Astrocyte (in vitro differentiated cells and primary cell): ENCODE results near the gene SCAPER. TPM values are rescaled to one million over a fixed set of nuclear protein-coding genes. Genes with fewer than 3 reads are reported as not detected.

Experiments
- DNase-seq: peaks from one replicate; pipeline ENCODE4 v3.0.0-alpha.2; 2010; ENCODE audit warnings: low read depth
- FAIRE-seq: peaks from 2 replicates; lab custom pipeline; 2011; peaks lifted over from hg19 to GRCh38; lab: Jason Lieb, UNC
- H2AFZ ChIP-seq: 2 replicates; pipeline ENCODE4 v1.6.0; 2012; ENCODE audit warnings: low read depth, low read length, inconsistent platforms
- H3K27ac ChIP-seq: 2 replicates; pipeline ENCODE4 v1.5.1; 2011; ENCODE audit warnings: low read depth, low read length, inconsistent platforms
- H3K27me3 ChIP-seq: 2 replicates; pipeline ENCODE4 v1.6.0; 2011; ENCODE audit warnings: low read length, inconsistent platforms; ENCODE audit not compliant: insufficient read depth
- H3K36me3 ChIP-seq: 2 replicates; pipeline ENCODE4 v1.5.1; 2011; ENCODE audit warnings: low read length, inconsistent platforms; ENCODE audit not compliant: insufficient read depth
- H3K4me1 ChIP-seq: 2 replicates; pipeline ENCODE4 v1.5.1; 2011; ENCODE audit warnings: low read length, inconsistent platforms; ENCODE audit not compliant: insufficient read depth
- H3K4me2 ChIP-seq: 2 replicates; pipeline ENCODE4 v1.6.0; 2012; ENCODE audit warnings: low read length, inconsistent platforms
- H3K4me3 ChIP-seq: 2 replicates; pipeline ENCODE4 v1.5.1; 2011; ENCODE audit warnings: low read depth, mild to moderate bottlenecking, low read length, inconsistent platforms; ENCODE audit not compliant: insufficient read depth
- H3K79me2 ChIP-seq: 2 replicates; pipeline ENCODE4 v1.6.0; 2012; ENCODE audit warnings: mild to moderate bottlenecking, low read length, inconsistent platforms; ENCODE audit not compliant: insufficient read depth
- H3K9ac ChIP-seq: 2 replicates; pipeline ENCODE4 v1.6.0; 2012; ENCODE audit warnings: mild to moderate bottlenecking, low read length, inconsistent platforms
- H3K9me3 ChIP-seq: 2 replicates; pipeline ENCODE4 v1.5.1; 2012; ENCODE audit warnings: low read depth, mild to moderate bottlenecking, low read length, inconsistent platforms; ENCODE audit not compliant: insufficient read depth
- H4K20me1 ChIP-seq: 2 replicates; pipeline ENCODE4 v1.6.0; 2012; ENCODE audit warnings: low read length, inconsistent platforms; ENCODE audit not compliant: insufficient read depth
- H3K27ac Mint-ChIP-seq: one replicate; pipeline ENCODE4 v1.8.0; 2021; ENCODE audit warnings: mild to moderate bottlenecking, mixed read lengths; ENCODE audit not compliant: unreplicated experiment
- H3K27me3 Mint-ChIP-seq: one replicate; pipeline ENCODE4 v1.8.0; 2021; ENCODE audit warnings: low read depth, mixed read lengths; ENCODE audit not compliant: unreplicated experiment
- H3K36me3 Mint-ChIP-seq: one replicate; pipeline ENCODE4 v1.8.0; 2021; ENCODE audit warnings: low read depth, mixed read lengths; ENCODE audit not compliant: unreplicated experiment
- H3K4me1 Mint-ChIP-seq: one replicate; pipeline ENCODE4 v1.8.0; 2021; ENCODE audit warnings: low read depth, mixed read lengths; ENCODE audit not compliant: unreplicated experiment
- H3K4me3 Mint-ChIP-seq: one replicate; pipeline ENCODE4 v1.8.0; 2021; ENCODE audit warnings: mild to moderate bottlenecking, moderate library complexity, mixed read lengths; ENCODE audit not compliant: unreplicated experiment
- H3K9me3 Mint-ChIP-seq: one replicate; pipeline ENCODE4 v1.8.0; 2021; ENCODE audit warnings: mild to moderate bottlenecking, mixed read lengths; ENCODE audit not compliant: unreplicated experiment
- EZH2 ChIP-seq: IDR thresholded peaks from 2 replicates; pipeline ENCODE4 v1.6.1; 2012; ENCODE audit warnings: mild to moderate bottlenecking, low read length, inconsistent platforms; ENCODE audit not compliant: insufficient read depth
- total RNA-seq: library from RNA; stranded (reverse); gene quantifications from 2 replicates; pipeline ENCODE4 v1.2.1, GENCODE V29; 2021
- TF ChIP-seq, protein P1 (sequence below): IDR thresholded peaks from 2 replicates; pipeline ENCODE4 v1.5.1; 2011; ENCODE audit warnings: low read depth, mild to moderate bottlenecking, inconsistent platforms, low read length, moderate library complexity; ENCODE audit not compliant: insufficient read depth

The SCAPER gene
- total RNA-seq, 1 donor from 2014 or later = 8.6 TPM

DNA sequence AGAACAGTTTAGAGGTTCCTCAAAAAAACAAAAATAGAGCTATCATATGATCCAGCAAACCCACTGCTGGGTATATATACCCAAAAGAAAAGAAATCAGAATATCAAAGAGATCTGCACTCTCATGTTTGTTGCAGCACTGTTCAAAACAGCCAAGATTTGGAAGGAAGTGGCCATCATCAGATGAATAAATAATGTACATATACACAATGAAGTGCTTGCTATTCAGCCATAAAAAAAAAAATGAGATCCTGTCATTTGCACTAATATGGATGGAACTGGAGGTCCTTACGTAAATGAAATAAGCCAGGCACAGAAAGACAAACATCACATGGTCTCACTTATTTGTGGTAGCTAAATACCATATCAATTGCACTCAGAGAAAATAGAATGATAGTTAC is 58.4 kb downstream of the SCAPER start:
- Histone ChIP-seq H3K79me2 (no peaks in the 10 kb centered on the region), H4K20me1 (no peaks in the 10 kb centered on the region), H3K36me3 (no peaks in the 10 kb centered on the region), H2AFZ (no peak overlapping the region), H3K27me3 (no peaks in the 10 kb centered on the region), H3K4me1 (no peaks in the 10 kb centered on the region), H3K4me3 (no peak overlapping the region), H3K4me2 (no peak overlapping the region), H3K9ac (no peak overlapping the region), H3K9me3 (no peaks in the 10 kb centered on the region), H3K27ac (no peak overlapping the region)
- no peak overlapping the region for H3K4me3 Mint-ChIP-seq
- DNase-seq = no peak
- FAIRE-seq = no peak
- H3K4me1 Mint-ChIP-seq = peaks cover 9% of the 10 kb centered on the region
- no peak for TF ChIP-seq EZH2
- TF ChIP-seq, protein P1, sequence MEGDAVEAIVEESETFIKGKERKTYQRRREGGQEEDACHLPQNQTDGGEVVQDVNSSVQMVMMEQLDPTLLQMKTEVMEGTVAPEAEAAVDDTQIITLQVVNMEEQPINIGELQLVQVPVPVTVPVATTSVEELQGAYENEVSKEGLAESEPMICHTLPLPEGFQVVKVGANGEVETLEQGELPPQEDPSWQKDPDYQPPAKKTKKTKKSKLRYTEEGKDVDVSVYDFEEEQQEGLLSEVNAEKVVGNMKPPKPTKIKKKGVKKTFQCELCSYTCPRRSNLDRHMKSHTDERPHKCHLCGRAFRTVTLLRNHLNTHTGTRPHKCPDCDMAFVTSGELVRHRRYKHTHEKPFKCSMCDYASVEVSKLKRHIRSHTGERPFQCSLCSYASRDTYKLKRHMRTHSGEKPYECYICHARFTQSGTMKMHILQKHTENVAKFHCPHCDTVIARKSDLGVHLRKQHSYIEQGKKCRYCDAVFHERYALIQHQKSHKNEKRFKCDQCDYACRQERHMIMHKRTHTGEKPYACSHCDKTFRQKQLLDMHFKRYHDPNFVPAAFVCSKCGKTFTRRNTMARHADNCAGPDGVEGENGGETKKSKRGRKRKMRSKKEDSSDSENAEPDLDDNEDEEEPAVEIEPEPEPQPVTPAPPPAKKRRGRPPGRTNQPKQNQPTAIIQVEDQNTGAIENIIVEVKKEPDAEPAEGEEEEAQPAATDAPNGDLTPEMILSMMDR = no peak
- no peak overlapping the region for H3K27ac Mint-ChIP-seq
- H3K27me3 Mint-ChIP-seq = no peaks in the 10 kb centered on the region
- peaks cover 3% of the 10 kb centered on the region for H3K9me3 Mint-ChIP-seq
- H3K36me3 Mint-ChIP-seq = peaks cover 3% of the 10 kb centered on the region

DNA sequence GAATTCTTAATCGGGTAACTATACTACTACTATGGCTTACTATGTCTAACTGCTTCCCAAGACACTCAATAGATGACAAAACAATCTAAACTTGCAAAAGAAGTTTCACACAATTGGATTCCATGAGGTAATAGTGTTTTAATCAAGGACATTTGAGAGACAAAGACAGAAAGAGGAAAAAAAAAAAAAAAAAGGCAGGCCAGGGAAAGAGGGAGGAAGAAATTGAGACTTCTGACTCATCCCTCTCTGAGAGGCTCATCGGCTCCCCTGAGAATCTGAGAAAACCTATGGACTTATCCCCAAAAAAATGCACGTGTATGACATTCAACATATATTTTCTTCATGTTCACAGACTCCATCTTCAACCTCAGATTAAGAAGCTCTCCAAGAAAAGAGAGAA is 61.0 kb downstream of the SCAPER start:
- H3K27ac ChIP-seq = no peak overlapping the region
- H3K4me3 ChIP-seq = no peak overlapping the region
- H3K36me3 ChIP-seq = no peaks in the 10 kb centered on the region
- no peaks in the 10 kb centered on the region for H3K9me3 ChIP-seq
- TF ChIP-seq EZH2 = no peak
- TF ChIP-seq, protein P1 = no peak
- no peak overlapping the region for H2AFZ ChIP-seq
- FAIRE-seq (no peak), DNase-seq (peak; percentile 8)
- no peaks in the 10 kb centered on the region for H3K36me3 Mint-ChIP-seq
- H3K27me3 ChIP-seq = no peaks in the 10 kb centered on the region
- H3K4me2 ChIP-seq = no peak overlapping the region
- H3K4me1 Mint-ChIP-seq = peaks cover 9% of the 10 kb centered on the region
- no peaks in the 10 kb centered on the region for H4K20me1 ChIP-seq
- no peak overlapping the region for H3K4me3 Mint-ChIP-seq
- H3K27ac Mint-ChIP-seq = peak overlapping the region; percentile 22
- no peaks in the 10 kb centered on the region for H3K4me1 ChIP-seq
- H3K27me3 Mint-ChIP-seq = no peaks in the 10 kb centered on the region
- no peak overlapping the region for H3K9ac ChIP-seq
- peaks cover 2% of the 10 kb centered on the region for H3K9me3 Mint-ChIP-seq
- H3K79me2 ChIP-seq = no peaks in the 10 kb centered on the region

DNA sequence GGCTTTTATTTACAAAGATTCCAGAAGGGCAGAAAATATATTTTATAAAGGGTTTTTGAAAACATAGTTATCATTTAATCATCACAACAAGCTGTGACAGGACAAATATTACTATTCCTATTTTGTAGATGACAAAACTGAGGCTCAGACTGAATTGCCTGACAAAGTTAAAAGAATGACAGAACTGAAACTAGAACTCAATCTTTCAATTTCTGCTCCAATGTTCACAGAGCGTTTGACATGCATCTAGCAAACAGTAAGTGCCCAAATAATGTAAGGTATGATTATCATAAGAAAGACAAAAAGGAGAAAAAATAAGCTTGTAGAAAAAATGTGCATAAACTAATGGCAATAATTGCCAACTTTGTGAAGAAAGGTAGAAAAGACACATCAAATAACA is 61.9 kb downstream of the SCAPER start:
- no peak overlapping the region for H3K27ac Mint-ChIP-seq
- no peak overlapping the region for H3K27ac ChIP-seq
- H3K9ac ChIP-seq = no peak overlapping the region
- no peaks in the 10 kb centered on the region for H3K79me2 ChIP-seq
- peaks cover 2% of the 10 kb centered on the region for H3K9me3 Mint-ChIP-seq
- DNase-seq = no peak
- no peak overlapping the region for H3K4me3 ChIP-seq
- peaks cover 2% of the 10 kb centered on the region for H3K36me3 Mint-ChIP-seq
- H3K4me1 Mint-ChIP-seq = peaks cover 9% of the 10 kb centered on the region
- no peaks in the 10 kb centered on the region for H4K20me1 ChIP-seq
- H3K4me1 ChIP-seq = no peaks in the 10 kb centered on the region
- TF ChIP-seq, protein P1 = no peak
- TF ChIP-seq EZH2 = no peak
- FAIRE-seq = no peak
- H3K27me3 ChIP-seq = no peaks in the 10 kb centered on the region
- no peaks in the 10 kb centered on the region for H3K27me3 Mint-ChIP-seq
- no peaks in the 10 kb centered on the region for H3K36me3 ChIP-seq
- no peak overlapping the region for H3K4me3 Mint-ChIP-seq
- no peak overlapping the region for H2AFZ ChIP-seq
- no peak overlapping the region for H3K4me2 ChIP-seq
- H3K9me3 ChIP-seq = no peaks in the 10 kb centered on the region
